ENCODE data around the gene TCP10L.

- no peak for TF ChIP-seq EZH2 (IDR thresholded peaks at IDR 0.05; ENCODE audit: insufficient read depth, poor library complexity, severe bottlenecking)
- TF ChIP-seq EZH2phosphoT487 (IDR thresholded peaks at IDR 0.05; ENCODE audit: insufficient read depth, low read depth), result no peak
These were observed 647 bp upstream of the TCP10L start for GRCh38 chr21:32585970-32586369.

Measured in GM23248 (cell line).